ENCODE data around the gene PAX9.

PAX9 gene

GRCh38 chr14:36655963-36656686 is 5.5 kb upstream of the PAX9 start:
- no peak for DNase-seq (ENCODE audit: low spot score)

GRCh38 chr14:36656687-36657398 is 4.8 kb upstream of the PAX9 start:
- no peak for DNase-seq (ENCODE audit: low spot score)

- DNase-seq (ENCODE audit: low spot score): no peak
Measured at GRCh38 chr14:36657399-36658122, 4.1 kb upstream of the PAX9 start.

GRCh38 chr14:36658123-36659009 is 3.3 kb upstream of the PAX9 start:
- no peak for DNase-seq (ENCODE audit: low spot score)

- DNase-seq (ENCODE audit: low spot score): no peak
Measured at GRCh38 chr14:36659010-36659821, 2.4 kb upstream of the PAX9 start.

GRCh38 chr14:36659822-36660735 is 1.6 kb upstream of the PAX9 start:
- DNase-seq (ENCODE audit: low spot score): no peak

GRCh38 chr14:36660736-36661505 is 739 bp upstream of the PAX9 start:
- no peak for DNase-seq (ENCODE audit: low spot score)

- no peak for DNase-seq (ENCODE audit: low spot score)
Measured at GRCh38 chr14:36662258-36662542, 540 bp downstream of the PAX9 start.

GRCh38 chr14:36662543-36663403 is 1.1 kb downstream of the PAX9 start:
- DNase-seq (ENCODE audit: low spot score): no peak

GRCh38 chr14:36663404-36664321 is 2.0 kb downstream of the PAX9 start:
- DNase-seq (ENCODE audit: low spot score): no peak

GRCh38 chr14:36664322-36665193 is 2.9 kb downstream of the PAX9 start:
- no peak for DNase-seq (ENCODE audit: low spot score)

- DNase-seq (ENCODE audit: low spot score): no peak
Measured at GRCh38 chr14:36665887-36666415, 4.3 kb downstream of the PAX9 start.

- DNase-seq (ENCODE audit: low spot score): no peak
Measured at GRCh38 chr14:36666416-36667206, 5.0 kb downstream of the PAX9 start.

GRCh38 chr14:36667679-36668078 is 6.0 kb downstream of the PAX9 start:
- DNase-seq (ENCODE audit: low spot score): no peak

GRCh38 chr14:36671149-36671548 is 9.5 kb downstream of the PAX9 start:
- no peak for DNase-seq (ENCODE audit: low spot score)

Data from NAMALWA (cell line).